H1 (cell line): ENCODE data around the gene MIF. TPM values are rescaled to one million over a fixed set of nuclear protein-coding genes. Genes with fewer than 3 reads are reported as not detected.

ENCODE experiments used
- ATF2 ChIP-seq: IDR thresholded peaks from 2 replicates; pipeline ENCODE4 v1.6.1; 2012; ENCODE audit warnings: low read length, inconsistent platforms
- ATF3 ChIP-seq: IDR thresholded peaks from 2 replicates; pipeline ENCODE4 v1.6.1; 2011; ENCODE audit warnings: low read depth, mild to moderate bottlenecking, low read length; ENCODE audit not compliant: insufficient read depth
- CHD2 ChIP-seq: IDR thresholded peaks from 2 replicates; pipeline ENCODE4 v1.6.1; 2012; ENCODE audit warnings: low read length, improper control_type of control experiment
- CREB1 ChIP-seq: IDR thresholded peaks from 2 replicates; pipeline ENCODE4 v1.6.1; 2012; ENCODE audit warnings: inconsistent platforms
- CTBP2 ChIP-seq: IDR thresholded peaks from 2 replicates; pipeline ENCODE4 v1.7.0; 2011; ENCODE audit warnings: borderline replicate concordance, mild to moderate bottlenecking, moderate library complexity, mixed read lengths, low read length; ENCODE audit not compliant: insufficient read depth, insufficient read length
- FOSL1 ChIP-seq: IDR thresholded peaks from 2 replicates; pipeline ENCODE4 v1.6.1; 2011; ENCODE audit warnings: mild to moderate bottlenecking, low read depth, low read length, moderate library complexity; ENCODE audit not compliant: insufficient read depth
- GABPA ChIP-seq: IDR thresholded peaks from 2 replicates; pipeline ENCODE4 v1.6.1; 2011; ENCODE audit warnings: mild to moderate bottlenecking, low read length, moderate library complexity, borderline replicate concordance; ENCODE audit not compliant: insufficient read depth
- GTF2F1 ChIP-seq: IDR thresholded peaks from 2 replicates; pipeline ENCODE4 v1.6.1; 2012; ENCODE audit warnings: low read depth, low read length, improper control_type of control experiment, borderline replicate concordance
- HDAC6 ChIP-seq: IDR thresholded peaks from one replicate; pipeline ENCODE4 v1.7.1; 2012; ENCODE audit warnings: low read depth, mild to moderate bottlenecking, inconsistent platforms, low read length, moderate library complexity
- JUND ChIP-seq: IDR thresholded peaks from 2 replicates; pipeline ENCODE4 v1.6.1; 2011; ENCODE audit warnings: mild to moderate bottlenecking, improper control_type of control experiment, low read length
- KDM1A ChIP-seq: fragments of 200-600, 300-600 bp; sonication (generic); IDR thresholded peaks from 2 replicates; pipeline ENCODE4 v1.7.1; 2016; ENCODE audit warnings: mild to moderate bottlenecking, low read length, borderline replicate concordance
- PHF8 ChIP-seq: fragments of 200-600 bp; sonication (generic); conservative IDR thresholded peaks from 2 replicates; pipeline ENCODE4 v1.7.1; 2012; ENCODE audit warnings: low read depth, mild to moderate bottlenecking, inconsistent platforms, low read length, moderate library complexity
- POLR2AphosphoS5 ChIP-seq: IDR thresholded peaks from 2 replicates; pipeline ENCODE4 v1.6.1; 2011; ENCODE audit warnings: low read depth, low read length
- RAD21 ChIP-seq, 2 experiments: IDR thresholded peaks in 1 of 2; conservative IDR thresholded peaks in 1 of 2; 2 replicates each; pipeline ENCODE4 v1.6.1; 2011; ENCODE audit warnings: low read depth in 2 of 2, low read length in 2 of 2, improper control_type of control experiment in 1 of 2, inconsistent platforms in 1 of 2, mild to moderate bottlenecking in 1 of 2, moderate library complexity in 1 of 2
- RNF2 ChIP-seq: fragments of 200-900, 300-1000 bp; sonication (generic); IDR thresholded peaks from 2 replicates; pipeline ENCODE4 v1.7.1; 2016; ENCODE audit warnings: borderline replicate concordance, low read depth, mild to moderate bottlenecking, antibody characterized with exemption, low read length; ENCODE audit not compliant: poor library complexity, severe bottlenecking; ENCODE audit errors: missing control alignments
- SIN3A ChIP-seq, 2 experiments: IDR thresholded peaks in 1 of 2; conservative IDR thresholded peaks in 1 of 2; 2 replicates each; pipeline ENCODE4 v1.6.1; 2011 to 2012; ENCODE audit warnings: low read length in 2 of 2, improper control_type of control experiment in 1 of 2, low read depth in 1 of 2, mild to moderate bottlenecking in 1 of 2
- SIX5 ChIP-seq: IDR thresholded peaks from 2 replicates; pipeline ENCODE4 v1.6.1; 2011; ENCODE audit warnings: mild to moderate bottlenecking, low read depth, low read length
- SP2 ChIP-seq: IDR thresholded peaks from 2 replicates; pipeline ENCODE4 v1.6.1; 2012; ENCODE audit warnings: mild to moderate bottlenecking, low read length, inconsistent platforms
- TBP ChIP-seq: IDR thresholded peaks from 2 replicates; pipeline ENCODE4 v1.6.1; 2011; ENCODE audit warnings: low read depth, low read length, improper control_type of control experiment
- YY1 ChIP-seq: IDR thresholded peaks from 2 replicates; pipeline ENCODE4 v1.6.1; 2011; ENCODE audit warnings: low read depth, mild to moderate bottlenecking, low read length
- polyA plus RNA-seq, 7 experiments: library from polyadenylated mRNA; depleted of rRNA in 3 of 7; stranded (reverse) in 5 of 7; unstranded in 2 of 7; fragments of >200 nt in 5 of 7; fragments of 200-250 nt in 2 of 7; gene quantifications; 1 replicate in 5 of 7; 2 replicates in 1 of 7; 4 replicates in 1 of 7; pipeline versions ENCODE4 v1.2.1 to v1.2.3, GENCODE V29; 2011 to 2013; ENCODE audit warnings: missing spikeins in 2 of 7, mixed read lengths in 2 of 7
- total RNA-seq: library from RNA; stranded (reverse); fragmentation: NEBNext Ultra II Directional; extraction: Animal tissue kit (Norgen Biotek cat#: 25700); gene quantifications from 2 replicates; pipeline ENCODE4 v1.2.1, GENCODE V29; 2021

The MIF gene
- total and polyA plus RNA-seq, 2 of the 8 experiments (the other 6 are each of a cell fraction or from before 2014, with no cell fraction given) = 1,082 to 1,870 TPM

- TF ChIP-seq ATF3 = no peak
- no peak for TF ChIP-seq ATF2
- peak; percentile 75 for TF ChIP-seq YY1
- TF ChIP-seq RAD21 (IDR thresholded peaks at IDR 0.05 in 1 of 2, conservative IDR thresholded peaks at IDR 0.05 in 1 of 2; ENCODE audit: low read depth in 2 of 2, low read length in 2 of 2) = peak; percentile 96 to 98
- TF ChIP-seq GTF2F1 = no peak
- TF ChIP-seq CTBP2 = peak; percentile 47
- TF ChIP-seq FOSL1 = no peak
- TF ChIP-seq CREB1 = peak; percentile 49; the same call in 1 of the 2 replicates
- TF ChIP-seq KDM1A = no peak
- 0 out of 2 replicates have a peak, but pooled peaks have one; percentile 28 for TF ChIP-seq TBP
- TF ChIP-seq JUND = no peak
- no peak for TF ChIP-seq HDAC6
- TF ChIP-seq SP2 = no peak
- TF ChIP-seq GABPA = no peak; the same call in 1 of the 2 replicates
- no peak for TF ChIP-seq RNF2
- peak in 1 of 2 experiments; percentile 82; a peak in 1 of 4 replicates for TF ChIP-seq SIN3A (conservative IDR thresholded peaks at IDR 0.05 in 1 of 2, IDR thresholded peaks at IDR 0.05 in 1 of 2; ENCODE audit: low read depth in 1 of 2, low read length in 2 of 2)
- TF ChIP-seq CHD2 = peak; percentile 63; the same call in 1 of the 2 replicates
- no peak for TF ChIP-seq SIX5
- TF ChIP-seq PHF8 = no peak
- TF ChIP-seq POLR2AphosphoS5 = no peak
Observed at GRCh38 chr22:23849009-23850006, 44.9 kb upstream of the MIF start (continued).
